ENCODE data around the gene MAN1A1.
"Not testable (repeated sequence)": the region's sequence is repeated elsewhere in the genome, so short reads cannot be mapped to it uniquely, and the experiment has no call there.

Gene MAN1A1

DNA sequence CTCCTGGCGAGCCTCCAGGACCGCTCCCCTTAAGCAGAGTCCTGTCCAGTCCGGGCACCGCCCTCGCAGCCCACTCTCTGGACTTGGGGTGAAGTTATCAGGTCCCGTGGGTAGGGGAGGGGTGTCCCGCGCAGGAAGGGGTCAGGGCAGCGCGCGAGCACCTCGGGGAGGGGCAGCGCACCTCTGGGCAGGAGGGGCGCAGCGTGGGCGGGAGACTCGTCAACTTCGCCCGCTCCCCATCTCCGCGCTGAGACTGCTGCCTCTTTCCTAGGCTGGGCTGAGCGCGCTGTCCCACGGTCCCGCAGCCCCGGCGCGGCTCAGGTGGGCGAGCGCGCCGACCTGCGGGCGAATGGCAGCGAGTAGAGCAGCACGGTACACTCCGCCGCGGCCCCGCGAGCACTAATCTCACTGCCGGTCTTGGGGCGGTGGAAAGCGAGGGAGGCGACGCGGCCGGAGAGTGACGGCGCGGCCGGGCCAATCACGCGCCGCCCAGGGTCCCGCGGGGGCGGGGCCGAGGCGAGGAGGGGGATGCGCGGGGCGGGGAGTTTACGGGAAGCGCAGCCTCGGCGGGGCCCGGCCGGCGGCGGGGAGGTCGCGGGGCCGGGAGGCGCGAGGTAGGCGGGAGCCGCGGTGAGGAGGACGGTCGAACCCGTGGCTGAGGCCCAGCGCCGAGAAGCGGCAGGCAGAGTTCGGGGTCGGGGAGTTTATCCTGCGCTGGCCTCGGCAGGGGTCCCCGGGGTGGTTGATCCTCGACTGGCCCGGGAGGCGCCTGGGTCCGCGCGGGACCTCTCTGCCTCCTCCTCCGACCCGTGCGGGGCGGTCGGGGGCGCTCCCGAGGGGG lies at the start of gene MAN1A1:
Gene MAN1A1, minus strand, starts transcription at position 401 of the 841 bp plus-strand sequence. CDS start 696 bp downstream, outside the sequence.
- no peaks in the 10 kb centered on the region for H3K9me3 ChIP-seq (ENCODE audit: control insufficient read depth, insufficient read depth, low read length)
- peaks cover 8% of the 10 kb centered on the region for H3K4me1 ChIP-seq (ENCODE audit: control insufficient read depth, insufficient read depth, low read length)
- H3K4me3 ChIP-seq (ENCODE audit: low read depth, low read length), result peak within 1 kb of the TSS; percentile 79
- H3K36me3 ChIP-seq (ENCODE audit: control insufficient read depth, insufficient read depth, low read length), result no peaks in the 10 kb centered on the region
- peaks cover 35% of the 10 kb centered on the region for H3K27me3 ChIP-seq (ENCODE audit: control insufficient read depth, insufficient read depth, low read length)
- H3K9ac ChIP-seq (ENCODE audit: low read depth, low read length), result peak within 1 kb of the TSS; percentile 54

DNA sequence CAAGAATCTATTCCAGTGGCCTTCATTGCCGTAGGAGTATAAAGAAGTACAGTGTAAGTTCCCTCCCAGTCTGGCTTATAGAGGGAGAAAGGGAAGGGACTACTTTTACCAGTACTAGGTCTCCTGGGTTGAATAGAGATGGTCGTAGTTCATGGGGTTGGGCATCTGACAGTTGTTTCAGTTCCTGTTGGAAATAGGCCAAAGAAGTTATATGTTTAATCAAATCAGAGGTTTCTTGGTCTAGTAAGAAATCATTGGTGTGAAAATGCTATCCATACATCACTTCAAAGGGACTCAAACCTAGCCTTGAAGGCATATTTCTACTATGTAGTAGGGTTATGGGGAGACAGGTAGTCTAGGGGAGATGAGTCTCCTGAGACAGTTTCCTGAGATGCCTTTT lies 45.6 kb upstream of the MAN1A1 start:
- no peaks in the 10 kb centered on the region for H3K36me3 ChIP-seq (ENCODE audit: control insufficient read depth, insufficient read depth, low read length)
- no peak overlapping the region for H3K9ac ChIP-seq (ENCODE audit: low read depth, low read length)
- H3K9me3 ChIP-seq (ENCODE audit: control insufficient read depth, insufficient read depth, low read length), result no peaks in the 10 kb centered on the region
- H3K4me1 ChIP-seq (ENCODE audit: control insufficient read depth, insufficient read depth, low read length), result no peaks in the 10 kb centered on the region
- H3K27me3 ChIP-seq (ENCODE audit: control insufficient read depth, insufficient read depth, low read length), result no peaks in the 10 kb centered on the region
- H3K4me3 ChIP-seq (ENCODE audit: low read depth, low read length), result no peak overlapping the region

DNA sequence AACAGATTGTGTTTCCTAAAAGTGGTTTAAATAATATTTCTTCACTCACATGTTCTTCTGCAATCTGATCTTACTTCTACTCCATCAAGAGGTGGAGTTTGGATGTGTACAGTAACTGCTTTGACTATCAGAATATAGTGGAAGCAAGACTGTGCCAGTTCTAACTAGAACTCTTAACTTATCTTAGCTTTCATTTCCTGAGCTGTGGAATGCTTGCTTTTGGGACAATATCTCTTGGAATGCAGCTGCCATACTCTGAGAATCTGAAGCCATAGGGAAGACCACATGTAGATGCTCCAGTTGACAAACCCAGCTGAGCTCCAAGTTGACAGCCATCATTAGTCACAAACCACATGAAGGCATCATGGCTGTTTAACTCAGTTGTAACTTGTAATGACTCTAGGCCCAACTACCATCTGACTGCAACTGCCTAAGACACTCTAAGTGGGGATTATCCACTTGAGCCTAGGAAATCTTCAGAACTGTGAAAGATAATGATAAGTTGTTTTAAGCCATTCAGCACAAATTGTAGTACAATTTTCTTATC lies 40.8 kb upstream of the MAN1A1 start:
- no peaks in the 10 kb centered on the region for H3K27me3 ChIP-seq (ENCODE audit: control insufficient read depth, insufficient read depth, low read length)
- H3K9me3 ChIP-seq (ENCODE audit: control insufficient read depth, insufficient read depth, low read length), result no peaks in the 10 kb centered on the region
- H3K9ac ChIP-seq (ENCODE audit: low read depth, low read length), result no peak overlapping the region
- no peak overlapping the region for H3K4me3 ChIP-seq (ENCODE audit: low read depth, low read length)
- H3K36me3 ChIP-seq (ENCODE audit: control insufficient read depth, insufficient read depth, low read length), result no peaks in the 10 kb centered on the region
- H3K4me1 ChIP-seq (ENCODE audit: control insufficient read depth, insufficient read depth, low read length), result no peaks in the 10 kb centered on the region

DNA sequence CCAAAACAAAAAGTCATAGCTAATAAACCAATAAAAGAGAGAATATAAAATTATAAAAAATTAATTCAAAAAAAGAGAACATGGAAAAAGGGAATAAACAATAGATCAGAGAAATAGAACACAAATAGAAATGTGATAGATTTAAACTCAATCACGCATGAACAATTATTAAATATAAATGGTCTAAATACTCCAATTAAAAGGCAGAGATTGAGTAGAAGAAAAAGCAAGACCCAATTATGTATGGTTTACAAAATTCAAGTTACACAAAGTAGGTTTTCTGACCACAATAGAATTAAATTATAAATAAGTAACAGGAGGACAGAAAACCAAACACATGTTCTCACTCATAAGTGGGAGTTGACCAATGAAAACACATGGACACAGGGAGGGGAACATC lies 36.4 kb upstream of the MAN1A1 start:
- H3K9ac ChIP-seq (ENCODE audit: low read depth, low read length), result no peak overlapping the region
- no peak overlapping the region for H3K4me3 ChIP-seq (ENCODE audit: low read depth, low read length)
- H3K36me3 ChIP-seq (ENCODE audit: control insufficient read depth, insufficient read depth, low read length), result no peaks in the 10 kb centered on the region
- no peaks in the 10 kb centered on the region for H3K9me3 ChIP-seq (ENCODE audit: control insufficient read depth, insufficient read depth, low read length)
- no peaks in the 10 kb centered on the region for H3K4me1 ChIP-seq (ENCODE audit: control insufficient read depth, insufficient read depth, low read length)
- no peaks in the 10 kb centered on the region for H3K27me3 ChIP-seq (ENCODE audit: control insufficient read depth, insufficient read depth, low read length)

DNA sequence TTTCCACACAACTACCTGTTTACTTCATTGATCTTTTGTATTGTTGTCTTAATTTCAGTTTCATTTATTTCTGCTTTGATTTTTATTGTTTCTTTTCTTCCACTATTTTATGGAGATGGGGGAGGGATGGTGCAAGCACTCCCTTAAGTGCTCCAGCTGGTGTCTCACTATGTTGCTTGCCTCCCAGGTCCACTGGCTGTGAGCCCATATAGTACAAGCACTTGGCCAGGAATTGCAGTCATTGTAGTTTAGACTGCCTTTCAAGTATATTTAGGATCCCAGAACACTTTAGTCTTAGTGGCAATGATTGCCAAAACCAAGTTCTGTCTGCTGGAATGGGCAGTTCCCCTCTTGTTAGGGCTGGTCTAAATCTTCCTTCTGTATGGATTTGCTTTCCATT lies 34.9 kb upstream of the MAN1A1 start:
- H3K36me3 ChIP-seq (ENCODE audit: control insufficient read depth, insufficient read depth, low read length), result no peaks in the 10 kb centered on the region
- H3K9ac ChIP-seq (ENCODE audit: low read depth, low read length), result no peak overlapping the region
- H3K9me3 ChIP-seq (ENCODE audit: control insufficient read depth, insufficient read depth, low read length), result no peaks in the 10 kb centered on the region
- H3K27me3 ChIP-seq (ENCODE audit: control insufficient read depth, insufficient read depth, low read length), result no peaks in the 10 kb centered on the region
- no peak overlapping the region for H3K4me3 ChIP-seq (ENCODE audit: low read depth, low read length)
- H3K4me1 ChIP-seq (ENCODE audit: control insufficient read depth, insufficient read depth, low read length), result no peaks in the 10 kb centered on the region

DNA sequence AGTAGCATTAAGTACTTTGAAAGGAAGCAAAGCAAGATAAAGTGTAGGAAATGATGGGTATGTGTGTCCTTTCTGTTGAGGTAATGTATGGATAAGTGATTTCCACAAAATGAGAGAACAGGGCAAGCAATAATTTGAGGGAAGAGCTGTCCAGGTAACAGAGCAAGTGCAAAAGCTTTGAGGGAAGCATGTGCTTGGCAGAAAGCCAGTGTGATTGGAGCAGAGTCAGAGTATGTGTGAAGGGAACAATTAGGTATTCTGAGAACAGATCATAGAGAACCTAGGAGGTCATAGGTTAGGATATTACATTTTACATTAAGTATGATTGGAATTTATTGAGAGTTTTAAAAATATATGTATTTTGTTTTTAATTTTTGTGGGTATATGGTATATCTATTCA lies 30.2 kb upstream of the MAN1A1 start:
- Histone ChIP-seq H3K36me3 (ENCODE audit: control insufficient read depth, insufficient read depth, low read length) (no peaks in the 10 kb centered on the region), H3K4me1 (ENCODE audit: control insufficient read depth, insufficient read depth, low read length) (no peaks in the 10 kb centered on the region), H3K27me3 (ENCODE audit: control insufficient read depth, insufficient read depth, low read length) (no peaks in the 10 kb centered on the region), H3K9me3 (ENCODE audit: control insufficient read depth, insufficient read depth, low read length) (no peaks in the 10 kb centered on the region), H3K9ac (ENCODE audit: low read depth, low read length) (no peak overlapping the region), H3K4me3 (ENCODE audit: low read depth, low read length) (no peak overlapping the region)

DNA sequence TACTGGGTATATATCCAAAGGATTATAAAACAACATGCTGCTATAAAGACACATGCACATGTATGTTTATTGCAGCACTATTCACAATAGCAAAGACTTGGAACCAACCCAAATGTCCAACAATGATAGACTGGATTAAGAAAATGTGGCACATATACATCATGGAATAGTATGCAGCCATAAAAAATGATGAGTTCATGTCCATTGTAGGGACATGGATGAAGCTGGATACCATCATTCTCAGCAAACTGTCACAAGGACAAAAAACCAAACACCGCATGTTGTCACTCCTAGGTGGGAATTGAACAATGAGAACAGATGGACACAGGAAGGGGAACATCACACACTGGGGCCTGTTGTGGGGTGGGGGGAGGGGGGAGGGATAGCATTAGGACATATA lies 27.5 kb upstream of the MAN1A1 start:
- H3K36me3 ChIP-seq (ENCODE audit: control insufficient read depth, insufficient read depth, low read length); H3K9me3 ChIP-seq (ENCODE audit: control insufficient read depth, insufficient read depth, low read length); H3K4me1 ChIP-seq (ENCODE audit: control insufficient read depth, insufficient read depth, low read length); H3K9ac ChIP-seq (ENCODE audit: low read depth, low read length); H3K4me3 ChIP-seq (ENCODE audit: low read depth, low read length); H3K27me3 ChIP-seq (ENCODE audit: control insufficient read depth, insufficient read depth, low read length): not testable (repeated sequence)

DNA sequence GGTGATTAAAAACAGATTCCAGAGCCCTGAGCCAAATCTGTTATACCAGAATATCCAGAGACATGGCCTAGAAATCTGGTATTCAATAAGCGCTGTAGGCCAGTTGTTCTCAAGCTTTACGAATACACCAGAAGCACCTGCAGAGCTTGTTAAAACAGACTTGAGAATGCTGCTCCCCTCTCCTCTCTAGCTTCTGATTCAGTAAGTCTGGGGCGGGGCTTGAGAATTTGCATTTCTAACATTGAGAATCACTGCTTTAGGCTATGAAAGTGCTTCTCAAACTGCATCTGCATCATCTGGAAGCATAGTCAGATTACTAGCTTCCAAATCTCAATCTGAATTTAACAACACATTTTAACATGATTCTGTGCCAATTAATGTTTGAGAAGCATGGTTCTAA lies 20.5 kb upstream of the MAN1A1 start:
- Histone ChIP-seq H3K9ac (ENCODE audit: low read depth, low read length) (no peak overlapping the region), H3K27me3 (ENCODE audit: control insufficient read depth, insufficient read depth, low read length) (no peaks in the 10 kb centered on the region), H3K9me3 (ENCODE audit: control insufficient read depth, insufficient read depth, low read length) (no peaks in the 10 kb centered on the region), H3K4me1 (ENCODE audit: control insufficient read depth, insufficient read depth, low read length) (peaks cover 2% of the 10 kb centered on the region), H3K4me3 (ENCODE audit: low read depth, low read length) (no peak overlapping the region), H3K36me3 (ENCODE audit: control insufficient read depth, insufficient read depth, low read length) (no peaks in the 10 kb centered on the region)

DNA sequence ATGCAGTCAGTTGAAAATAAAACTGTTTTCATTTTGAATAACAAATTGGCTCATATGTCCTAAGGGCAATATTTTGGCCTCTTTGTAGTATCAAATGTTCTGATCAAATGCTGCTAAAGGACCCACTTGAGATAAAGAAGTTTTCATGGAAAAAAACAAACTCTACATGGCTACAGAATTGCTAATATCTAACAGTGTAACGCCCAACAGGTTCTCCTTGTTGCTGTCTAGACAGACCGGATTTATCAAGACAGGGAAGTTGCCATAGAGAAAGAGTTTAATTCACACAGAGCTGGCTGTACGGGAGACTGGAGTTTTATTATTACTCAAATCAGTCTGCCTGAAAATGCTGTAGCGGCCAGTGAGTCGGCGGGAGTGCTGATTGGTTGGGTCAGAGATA lies 19.4 kb upstream of the MAN1A1 start:
- Histone ChIP-seq H3K36me3 (ENCODE audit: control insufficient read depth, insufficient read depth, low read length) (no peaks in the 10 kb centered on the region), H3K9me3 (ENCODE audit: control insufficient read depth, insufficient read depth, low read length) (no peaks in the 10 kb centered on the region), H3K9ac (ENCODE audit: low read depth, low read length) (no peak overlapping the region), H3K4me1 (ENCODE audit: control insufficient read depth, insufficient read depth, low read length) (peaks cover 2% of the 10 kb centered on the region), H3K27me3 (ENCODE audit: control insufficient read depth, insufficient read depth, low read length) (no peaks in the 10 kb centered on the region), H3K4me3 (ENCODE audit: low read depth, low read length) (no peak overlapping the region)

DNA sequence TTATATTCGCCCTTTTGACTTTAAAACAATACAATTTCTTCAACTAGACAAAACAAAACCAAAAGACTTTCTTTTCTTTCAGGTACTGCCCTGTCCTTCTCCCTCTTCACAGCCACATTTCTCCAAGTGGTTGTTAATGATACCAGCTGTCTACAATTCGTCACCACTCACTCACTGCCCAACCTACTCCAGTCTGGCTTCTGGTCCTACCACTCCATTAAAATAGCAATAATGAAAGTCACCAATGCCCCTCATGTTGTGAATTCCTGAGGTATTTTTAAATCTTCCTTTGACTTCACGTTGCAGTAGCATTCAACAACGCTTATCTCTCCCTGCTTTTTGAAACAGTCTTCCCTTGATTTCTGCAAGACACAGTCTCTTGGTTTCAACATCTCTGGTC lies 11.6 kb upstream of the MAN1A1 start:
- Histone ChIP-seq H3K4me1 (ENCODE audit: control insufficient read depth, insufficient read depth, low read length) (no peaks in the 10 kb centered on the region), H3K27me3 (ENCODE audit: control insufficient read depth, insufficient read depth, low read length) (no peaks in the 10 kb centered on the region), H3K4me3 (ENCODE audit: low read depth, low read length) (no peak overlapping the region), H3K9me3 (ENCODE audit: control insufficient read depth, insufficient read depth, low read length) (no peaks in the 10 kb centered on the region), H3K36me3 (ENCODE audit: control insufficient read depth, insufficient read depth, low read length) (no peaks in the 10 kb centered on the region), H3K9ac (ENCODE audit: low read depth, low read length) (no peak overlapping the region)

DNA sequence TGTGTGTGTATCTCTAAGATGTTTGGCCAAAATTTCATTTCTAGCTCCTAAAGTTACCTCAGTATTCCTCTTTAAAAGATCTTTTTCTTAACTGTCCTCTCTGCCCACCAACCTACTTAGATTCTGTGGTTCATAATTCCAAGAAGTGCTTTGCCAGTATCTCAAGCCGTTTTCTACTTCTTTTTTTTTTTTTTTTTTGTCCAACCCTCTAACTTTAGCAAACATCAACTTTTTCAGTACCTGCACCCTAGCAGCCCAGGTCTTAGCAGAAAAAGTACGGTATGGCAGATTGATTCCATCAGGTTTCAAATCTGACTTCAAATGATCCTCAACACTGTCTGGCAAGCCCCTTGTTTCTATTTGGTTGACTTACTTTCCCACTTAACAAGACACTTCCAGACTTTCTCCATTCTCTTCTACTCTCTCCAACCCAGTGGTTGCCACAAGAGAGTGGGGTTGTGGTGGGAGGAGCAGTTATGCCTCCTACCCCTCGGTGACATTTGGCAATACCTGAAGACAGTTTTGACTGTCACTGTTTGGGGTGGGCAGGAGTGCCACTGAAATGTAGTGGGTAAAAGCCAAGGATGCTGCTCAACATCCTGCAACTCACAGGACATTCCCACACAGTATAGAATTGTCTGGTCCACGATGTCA lies 10.8 kb upstream of the MAN1A1 start:
- Histone ChIP-seq H3K9me3 (ENCODE audit: control insufficient read depth, insufficient read depth, low read length) (no peaks in the 10 kb centered on the region), H3K9ac (ENCODE audit: low read depth, low read length) (no peak overlapping the region), H3K4me1 (ENCODE audit: control insufficient read depth, insufficient read depth, low read length) (no peaks in the 10 kb centered on the region), H3K36me3 (ENCODE audit: control insufficient read depth, insufficient read depth, low read length) (no peaks in the 10 kb centered on the region), H3K4me3 (ENCODE audit: low read depth, low read length) (no peak overlapping the region), H3K27me3 (ENCODE audit: control insufficient read depth, insufficient read depth, low read length) (no peaks in the 10 kb centered on the region)

DNA sequence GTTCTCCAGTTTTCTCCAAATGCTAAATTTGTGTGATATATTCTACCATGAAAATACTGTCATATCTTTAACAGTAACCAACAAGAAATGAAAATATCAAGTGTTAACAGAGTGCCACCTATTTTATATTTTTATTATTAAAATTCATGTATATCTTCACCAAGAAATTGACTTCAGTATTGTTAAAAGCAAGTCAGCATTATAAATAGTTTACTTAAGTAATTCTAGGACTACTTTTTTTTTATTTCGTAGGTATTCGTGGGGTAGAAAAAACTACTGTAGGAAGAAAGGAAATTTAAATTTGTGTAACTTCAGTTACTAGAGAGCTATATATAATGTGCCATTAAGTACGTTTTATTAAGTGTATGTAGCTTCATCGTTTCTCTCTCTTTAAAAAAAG lies 6.3 kb upstream of the MAN1A1 start:
- Histone ChIP-seq H3K4me1 (ENCODE audit: control insufficient read depth, insufficient read depth, low read length) (peaks cover 4% of the 10 kb centered on the region), H3K4me3 (ENCODE audit: low read depth, low read length) (no peak overlapping the region), H3K9ac (ENCODE audit: low read depth, low read length) (no peak overlapping the region), H3K9me3 (ENCODE audit: control insufficient read depth, insufficient read depth, low read length) (no peaks in the 10 kb centered on the region), H3K27me3 (ENCODE audit: control insufficient read depth, insufficient read depth, low read length) (peaks cover 9% of the 10 kb centered on the region), H3K36me3 (ENCODE audit: control insufficient read depth, insufficient read depth, low read length) (no peaks in the 10 kb centered on the region)
